Neural cell (in vitro differentiated cells): ENCODE measurements around the gene GPR15LG.

ENCODE experiments used
- CTCF ChIP-seq: fragments of 450-650 bp; IDR thresholded peaks from 2 replicates; pipeline ENCODE4 v1.5.1; 2014; ENCODE audit warnings: antibody characterized with exemption, mild to moderate bottlenecking, moderate library complexity; ENCODE audit not compliant: poor library complexity, severe bottlenecking
- EP300 ChIP-seq: fragments of 450-650 bp; conservative IDR thresholded peaks from 2 replicates; pipeline ENCODE4 v1.6.1; 2014; ENCODE audit warnings: antibody characterized with exemption, mild to moderate bottlenecking, moderate library complexity; ENCODE audit not compliant: poor library complexity, severe bottlenecking
- EZH2 ChIP-seq: fragments of 200-600, 300-800 bp; shearing (Covaris generic), sonication (generic); IDR thresholded peaks from 2 replicates; pipeline ENCODE4 v1.6.1; 2014; ENCODE audit warnings: antibody characterized with exemption, low read length, borderline replicate concordance, mild to moderate bottlenecking; ENCODE audit not compliant: insufficient read depth, poor library complexity, severe bottlenecking
- MXI1 ChIP-seq: fragments of 450-650 bp; conservative IDR thresholded peaks from 2 replicates; pipeline ENCODE4 v1.6.1; 2014; ENCODE audit warnings: antibody characterized with exemption, mild to moderate bottlenecking; ENCODE audit not compliant: poor library complexity, severe bottlenecking
- POLR2AphosphoS5 ChIP-seq: IDR thresholded peaks from 2 replicates; pipeline ENCODE4 v1.6.1; 2012
- RAD21 ChIP-seq: fragments of 450-650 bp; conservative IDR thresholded peaks from 2 replicates; pipeline ENCODE4 v1.6.1; 2014; ENCODE audit warnings: antibody characterized with exemption, mild to moderate bottlenecking, moderate library complexity
- SMC3 ChIP-seq: fragments of 450-650 bp; conservative IDR thresholded peaks from 2 replicates; pipeline ENCODE4 v1.6.1; 2014; ENCODE audit warnings: antibody characterized with exemption, mild to moderate bottlenecking, moderate library complexity; ENCODE audit not compliant: poor library complexity
- TAF1 ChIP-seq: IDR thresholded peaks from 2 replicates; pipeline ENCODE4 v1.6.1; 2012; ENCODE audit warnings: low read depth
- TF ChIP-seq, protein P1 (sequence below): IDR thresholded peaks from 2 replicates; pipeline ENCODE4 v1.6.1; 2012; ENCODE audit warnings: borderline replicate concordance

DNA sequence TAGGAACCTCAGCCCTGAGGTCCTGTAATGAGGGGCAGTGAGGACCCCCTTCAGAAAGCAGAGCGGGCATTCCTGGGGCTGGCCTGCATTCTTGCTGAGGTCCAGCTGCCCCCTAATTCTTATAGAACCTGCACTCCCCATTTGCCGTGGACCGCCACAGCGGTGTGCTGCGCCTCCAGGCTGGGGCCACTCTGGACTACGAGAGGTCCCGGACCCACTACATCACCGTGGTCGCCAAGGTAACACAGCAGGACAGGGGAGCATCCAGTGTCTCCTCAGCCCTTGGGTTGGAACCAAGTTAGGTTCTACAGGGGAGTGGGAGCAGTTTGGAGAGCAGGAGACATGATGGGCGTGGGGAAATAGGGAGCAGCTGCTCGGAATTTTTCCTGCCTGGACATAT is 28.1 kb downstream of the GPR15LG start:
- TF ChIP-seq CTCF (no peak), TAF1 (no peak), RAD21 (no peak), POLR2AphosphoS5 (no peak), MXI1 (no peak), EZH2 (no peak), EP300 (no peak), SMC3 (no peak)
- TF ChIP-seq, protein P1, sequence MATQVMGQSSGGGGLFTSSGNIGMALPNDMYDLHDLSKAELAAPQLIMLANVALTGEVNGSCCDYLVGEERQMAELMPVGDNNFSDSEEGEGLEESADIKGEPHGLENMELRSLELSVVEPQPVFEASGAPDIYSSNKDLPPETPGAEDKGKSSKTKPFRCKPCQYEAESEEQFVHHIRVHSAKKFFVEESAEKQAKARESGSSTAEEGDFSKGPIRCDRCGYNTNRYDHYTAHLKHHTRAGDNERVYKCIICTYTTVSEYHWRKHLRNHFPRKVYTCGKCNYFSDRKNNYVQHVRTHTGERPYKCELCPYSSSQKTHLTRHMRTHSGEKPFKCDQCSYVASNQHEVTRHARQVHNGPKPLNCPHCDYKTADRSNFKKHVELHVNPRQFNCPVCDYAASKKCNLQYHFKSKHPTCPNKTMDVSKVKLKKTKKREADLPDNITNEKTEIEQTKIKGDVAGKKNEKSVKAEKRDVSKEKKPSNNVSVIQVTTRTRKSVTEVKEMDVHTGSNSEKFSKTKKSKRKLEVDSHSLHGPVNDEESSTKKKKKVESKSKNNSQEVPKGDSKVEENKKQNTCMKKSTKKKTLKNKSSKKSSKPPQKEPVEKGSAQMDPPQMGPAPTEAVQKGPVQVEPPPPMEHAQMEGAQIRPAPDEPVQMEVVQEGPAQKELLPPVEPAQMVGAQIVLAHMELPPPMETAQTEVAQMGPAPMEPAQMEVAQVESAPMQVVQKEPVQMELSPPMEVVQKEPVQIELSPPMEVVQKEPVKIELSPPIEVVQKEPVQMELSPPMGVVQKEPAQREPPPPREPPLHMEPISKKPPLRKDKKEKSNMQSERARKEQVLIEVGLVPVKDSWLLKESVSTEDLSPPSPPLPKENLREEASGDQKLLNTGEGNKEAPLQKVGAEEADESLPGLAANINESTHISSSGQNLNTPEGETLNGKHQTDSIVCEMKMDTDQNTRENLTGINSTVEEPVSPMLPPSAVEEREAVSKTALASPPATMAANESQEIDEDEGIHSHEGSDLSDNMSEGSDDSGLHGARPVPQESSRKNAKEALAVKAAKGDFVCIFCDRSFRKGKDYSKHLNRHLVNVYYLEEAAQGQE: no peak
